K562 (cell line): ENCODE results near the gene HYAL1.

ENCODE experiments used
- CHD1 ChIP-seq: fragments of 200-600 bp; sonication (generic); IDR thresholded peaks from one replicate; pipeline ENCODE4 v1.6.1; 2012; ENCODE audit warnings: mild to moderate bottlenecking, moderate library complexity, low read length, inconsistent platforms
- POLR2A ChIP-seq: fragments of 450-650 bp; conservative IDR thresholded peaks from 2 replicates; pipeline ENCODE4 v1.6.1; 2016
- SIRT6 ChIP-seq: IDR thresholded peaks from one replicate; pipeline ENCODE4 v1.6.1; 2012; ENCODE audit warnings: low read depth, mild to moderate bottlenecking, control low read depth, inconsistent platforms, low read length, moderate library complexity
- ZNF274 ChIP-seq: IDR thresholded peaks from 2 replicates; pipeline ENCODE4 v1.6.1; 2011; ENCODE audit warnings: low read depth, mild to moderate bottlenecking, low read length, moderate library complexity, borderline replicate concordance
- TF ChIP-seq, protein P1 (sequence below), 3 experiments: IDR thresholded peaks in 2 of 3; conservative IDR thresholded peaks in 1 of 3; 2 replicates each; pipeline ENCODE4 v1.5.1; 2011 to 2012; ENCODE audit warnings: low read length in 3 of 3, mild to moderate bottlenecking in 3 of 3, control low read depth in 2 of 3, improper control_type of control experiment in 1 of 3, inconsistent platforms in 1 of 3, low read depth in 1 of 3, mixed read lengths in 1 of 3, moderate library complexity in 1 of 3; ENCODE audit not compliant: insufficient read depth in 2 of 3

DNA sequence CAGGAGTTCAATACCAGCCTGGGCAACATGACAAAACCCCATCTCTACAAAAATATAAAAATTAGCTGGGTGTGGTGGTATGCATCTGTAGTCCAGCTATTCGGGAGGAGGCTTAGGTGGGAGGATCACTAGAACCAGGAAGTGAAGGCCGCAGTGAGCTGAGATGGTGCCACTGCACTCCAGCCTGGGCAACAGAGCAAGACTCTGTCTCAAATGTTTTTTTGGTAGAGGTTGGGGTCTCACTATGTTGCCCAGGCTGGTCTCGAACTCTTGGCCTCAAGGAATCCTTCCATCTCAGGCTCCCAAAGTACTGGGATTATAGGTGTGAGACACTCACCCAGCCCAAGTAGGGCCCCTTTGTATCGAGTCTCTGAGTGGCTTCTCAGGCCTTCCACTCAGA lies 9.3 kb downstream of the HYAL1 start:
- TF ChIP-seq SIRT6 (no peak), CHD1 (no peak), POLR2A (no peak), ZNF274 (no peak)
- TF ChIP-seq, protein P1, sequence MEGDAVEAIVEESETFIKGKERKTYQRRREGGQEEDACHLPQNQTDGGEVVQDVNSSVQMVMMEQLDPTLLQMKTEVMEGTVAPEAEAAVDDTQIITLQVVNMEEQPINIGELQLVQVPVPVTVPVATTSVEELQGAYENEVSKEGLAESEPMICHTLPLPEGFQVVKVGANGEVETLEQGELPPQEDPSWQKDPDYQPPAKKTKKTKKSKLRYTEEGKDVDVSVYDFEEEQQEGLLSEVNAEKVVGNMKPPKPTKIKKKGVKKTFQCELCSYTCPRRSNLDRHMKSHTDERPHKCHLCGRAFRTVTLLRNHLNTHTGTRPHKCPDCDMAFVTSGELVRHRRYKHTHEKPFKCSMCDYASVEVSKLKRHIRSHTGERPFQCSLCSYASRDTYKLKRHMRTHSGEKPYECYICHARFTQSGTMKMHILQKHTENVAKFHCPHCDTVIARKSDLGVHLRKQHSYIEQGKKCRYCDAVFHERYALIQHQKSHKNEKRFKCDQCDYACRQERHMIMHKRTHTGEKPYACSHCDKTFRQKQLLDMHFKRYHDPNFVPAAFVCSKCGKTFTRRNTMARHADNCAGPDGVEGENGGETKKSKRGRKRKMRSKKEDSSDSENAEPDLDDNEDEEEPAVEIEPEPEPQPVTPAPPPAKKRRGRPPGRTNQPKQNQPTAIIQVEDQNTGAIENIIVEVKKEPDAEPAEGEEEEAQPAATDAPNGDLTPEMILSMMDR (IDR thresholded peaks at IDR 0.05 in 2 of 3, conservative IDR thresholded peaks at IDR 0.05 in 1 of 3; ENCODE audit: insufficient read depth in 2 of 3, low read depth in 1 of 3, low read length in 3 of 3) = no peak
